ENCODE measurements around the gene ANKS1B.
"Not testable (repeated sequence)": the region's sequence is repeated elsewhere in the genome, so short reads cannot be mapped to it uniquely, and the experiment has no call there.

Gene ANKS1B

DNA sequence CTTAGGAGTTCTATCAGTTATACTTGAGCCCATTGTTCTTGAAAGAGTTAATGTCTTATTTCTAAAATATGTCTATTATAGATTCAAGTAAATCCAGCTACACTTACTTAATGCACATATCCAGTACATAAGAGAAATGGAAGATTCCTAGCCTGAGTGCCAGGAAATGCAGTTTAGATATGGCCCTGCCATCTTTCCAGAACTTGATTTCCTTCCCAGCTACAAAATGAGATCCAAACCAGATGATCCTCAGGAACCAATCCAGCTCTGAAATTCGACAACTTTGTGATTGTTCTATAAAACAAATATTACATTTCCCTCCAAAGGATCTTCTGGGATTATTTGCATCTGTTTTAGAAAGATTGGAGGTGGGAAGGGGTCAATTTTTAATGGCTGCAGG lies 654.5 kb downstream of the ANKS1B start:
- in situ Hi-C loops (cut with MboI; ENCODE audit: low sequenced_read_pairs, unreplicated experiment), result no loop called here
- TF ChIP-seq, protein P1, sequence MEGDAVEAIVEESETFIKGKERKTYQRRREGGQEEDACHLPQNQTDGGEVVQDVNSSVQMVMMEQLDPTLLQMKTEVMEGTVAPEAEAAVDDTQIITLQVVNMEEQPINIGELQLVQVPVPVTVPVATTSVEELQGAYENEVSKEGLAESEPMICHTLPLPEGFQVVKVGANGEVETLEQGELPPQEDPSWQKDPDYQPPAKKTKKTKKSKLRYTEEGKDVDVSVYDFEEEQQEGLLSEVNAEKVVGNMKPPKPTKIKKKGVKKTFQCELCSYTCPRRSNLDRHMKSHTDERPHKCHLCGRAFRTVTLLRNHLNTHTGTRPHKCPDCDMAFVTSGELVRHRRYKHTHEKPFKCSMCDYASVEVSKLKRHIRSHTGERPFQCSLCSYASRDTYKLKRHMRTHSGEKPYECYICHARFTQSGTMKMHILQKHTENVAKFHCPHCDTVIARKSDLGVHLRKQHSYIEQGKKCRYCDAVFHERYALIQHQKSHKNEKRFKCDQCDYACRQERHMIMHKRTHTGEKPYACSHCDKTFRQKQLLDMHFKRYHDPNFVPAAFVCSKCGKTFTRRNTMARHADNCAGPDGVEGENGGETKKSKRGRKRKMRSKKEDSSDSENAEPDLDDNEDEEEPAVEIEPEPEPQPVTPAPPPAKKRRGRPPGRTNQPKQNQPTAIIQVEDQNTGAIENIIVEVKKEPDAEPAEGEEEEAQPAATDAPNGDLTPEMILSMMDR (IDR thresholded peaks at IDR 0.05; ENCODE audit: borderline replicate concordance, control extremely low read depth, extremely low read depth, insufficient read depth, missing control alignments), result no peak
- no peak for DNase-seq (ENCODE audit: low spot score)

DNA sequence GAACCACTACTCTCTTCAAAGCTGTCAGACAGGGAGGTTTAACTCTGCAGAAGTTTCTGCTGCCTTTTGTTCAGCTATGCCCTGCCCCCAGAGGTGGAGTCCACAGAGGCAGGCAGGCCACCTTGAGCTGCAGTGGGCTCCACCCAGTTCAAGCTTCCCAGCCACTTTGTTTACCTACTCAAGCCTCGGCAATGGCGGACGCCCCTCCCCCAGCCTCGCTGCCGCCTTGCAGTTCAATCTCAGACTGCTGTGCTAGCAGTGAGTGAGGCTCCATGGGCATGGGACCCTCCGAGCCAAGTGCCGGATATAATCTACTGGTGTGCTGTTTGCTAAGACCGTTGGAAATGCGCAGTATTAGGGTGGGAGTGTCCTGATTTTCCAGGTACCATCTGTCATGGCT lies 663.5 kb downstream of the ANKS1B start:
- DNase-seq (ENCODE audit: low spot score); in situ Hi-C loops (cut with MboI; ENCODE audit: low sequenced_read_pairs, unreplicated experiment): not testable (repeated sequence)

DNA sequence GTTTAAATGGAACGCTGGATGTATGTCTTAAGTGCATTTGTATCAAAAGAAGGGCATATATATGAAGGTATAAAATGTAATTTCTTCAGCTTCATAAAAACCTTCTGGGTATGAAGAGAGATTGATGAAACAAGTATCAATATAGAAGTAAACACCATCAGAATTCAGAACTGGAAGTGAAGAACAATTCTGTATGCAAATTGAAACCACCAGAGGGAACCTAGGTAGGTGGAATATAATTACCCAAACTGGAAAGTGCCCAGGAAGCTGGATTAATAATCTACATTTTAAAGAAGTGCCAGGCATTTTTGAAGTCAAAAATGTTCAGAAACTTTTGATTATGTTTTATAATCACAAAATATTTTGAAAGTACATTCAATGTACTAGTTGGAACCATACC lies 673.4 kb downstream of the ANKS1B start:
- DNase-seq (ENCODE audit: low spot score), result no peak
- TF ChIP-seq, protein P1 (IDR thresholded peaks at IDR 0.05; ENCODE audit: borderline replicate concordance, control extremely low read depth, extremely low read depth, insufficient read depth, missing control alignments), result no peak
- in situ Hi-C loops (cut with MboI; ENCODE audit: low sequenced_read_pairs, unreplicated experiment), result no loop called here

- in situ Hi-C loops (cut with MboI; ENCODE audit: low sequenced_read_pairs, unreplicated experiment), result no loop called here
- DNase-seq (ENCODE audit: low spot score), result no peak
Observed at GRCh38 chr12:99309812-99310211, 674.9 kb downstream of the ANKS1B start.

DNA sequence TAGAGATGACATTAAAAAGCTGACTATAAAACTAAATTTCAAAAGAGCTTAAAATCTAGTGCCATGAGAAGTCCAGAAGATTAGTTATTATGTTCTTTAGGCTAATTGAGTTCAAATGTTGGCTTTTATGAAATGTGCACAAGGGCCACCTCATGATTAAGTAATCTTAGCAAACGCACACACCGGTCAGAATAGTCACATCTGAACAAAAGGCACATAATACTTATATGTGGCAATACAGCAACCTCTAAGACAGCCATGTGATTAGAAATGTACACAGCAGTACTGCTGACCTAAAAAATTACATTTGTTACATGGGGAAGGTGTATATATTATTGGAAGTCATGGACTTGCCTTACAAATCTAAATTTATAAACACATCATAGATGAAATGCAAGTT lies 681.9 kb downstream of the ANKS1B start:
- DNase-seq (ENCODE audit: low spot score), result no peak
- in situ Hi-C loops (cut with MboI; ENCODE audit: low sequenced_read_pairs, unreplicated experiment), result no loop called here
- TF ChIP-seq, protein P1 (IDR thresholded peaks at IDR 0.05; ENCODE audit: borderline replicate concordance, control extremely low read depth, extremely low read depth, insufficient read depth, missing control alignments), result no peak

More at GRCh38 chr12:99309812-99310211, 674.9 kb downstream of the ANKS1B start:
- TF ChIP-seq, protein P1 (IDR thresholded peaks at IDR 0.05; ENCODE audit: borderline replicate concordance, control extremely low read depth, extremely low read depth, insufficient read depth, missing control alignments), result no peak

GRCh38 chr12:99287136-99287535 lies 697.6 kb downstream of the ANKS1B start:
- DNase-seq (ENCODE audit: low spot score), result no peak
- in situ Hi-C loops (cut with MboI; ENCODE audit: low sequenced_read_pairs, unreplicated experiment), result no loop called here
- TF ChIP-seq, protein P1 (IDR thresholded peaks at IDR 0.05; ENCODE audit: borderline replicate concordance, control extremely low read depth, extremely low read depth, insufficient read depth, missing control alignments), result no peak

GRCh38 chr12:99284161-99284560 lies 700.6 kb downstream of the ANKS1B start:
- TF ChIP-seq, protein P1 (IDR thresholded peaks at IDR 0.05; ENCODE audit: borderline replicate concordance, control extremely low read depth, extremely low read depth, insufficient read depth, missing control alignments), result no peak
- in situ Hi-C loops (cut with MboI; ENCODE audit: low sequenced_read_pairs, unreplicated experiment), result no loop called here
- DNase-seq (ENCODE audit: low spot score), result no peak

Data from GM13976 (cell line).